ENCODE data around the gene ADGRL1.
"Not testable (repeated sequence)": the region's sequence is repeated elsewhere in the genome, so short reads cannot be mapped to it uniquely, and the experiment has no call there.

ADGRL1 gene

GRCh38 chr19:14226498-14226897 lies 20.5 kb upstream of the ADGRL1 start:
- H3K79me2 ChIP-seq; H3K27me3 ChIP-seq (ENCODE audit: control insufficient read depth, insufficient read depth, low read length); H3K27ac ChIP-seq; H3K4me3 ChIP-seq (ENCODE audit: low read depth, low read length); H3K4me2 ChIP-seq (ENCODE audit: low read length); H3K4me1 ChIP-seq; H3K9ac ChIP-seq; H3K9me3 ChIP-seq (ENCODE audit: control insufficient read depth, low read length); H3K36me3 ChIP-seq (ENCODE audit: control insufficient read depth, insufficient read depth, low read length); H2AFZ ChIP-seq: not testable (repeated sequence)

- H2AFZ ChIP-seq, result no peak overlapping the region
- H3K4me2 ChIP-seq (ENCODE audit: low read length), result no peak overlapping the region
- no peaks in the 10 kb centered on the region for H3K27me3 ChIP-seq (ENCODE audit: control insufficient read depth, insufficient read depth, low read length)
- no peak overlapping the region for H3K27ac ChIP-seq
- no peak overlapping the region for H3K4me3 ChIP-seq (ENCODE audit: low read depth, low read length)
- H3K9ac ChIP-seq, result no peak overlapping the region
- no peaks in the 10 kb centered on the region for H3K4me1 ChIP-seq
- no peaks in the 10 kb centered on the region for H3K9me3 ChIP-seq (ENCODE audit: control insufficient read depth, low read length)
- no peaks in the 10 kb centered on the region for H3K79me2 ChIP-seq
- H3K36me3 ChIP-seq (ENCODE audit: control insufficient read depth, insufficient read depth, low read length), result no peaks in the 10 kb centered on the region
- TF ChIP-seq, protein P1, sequence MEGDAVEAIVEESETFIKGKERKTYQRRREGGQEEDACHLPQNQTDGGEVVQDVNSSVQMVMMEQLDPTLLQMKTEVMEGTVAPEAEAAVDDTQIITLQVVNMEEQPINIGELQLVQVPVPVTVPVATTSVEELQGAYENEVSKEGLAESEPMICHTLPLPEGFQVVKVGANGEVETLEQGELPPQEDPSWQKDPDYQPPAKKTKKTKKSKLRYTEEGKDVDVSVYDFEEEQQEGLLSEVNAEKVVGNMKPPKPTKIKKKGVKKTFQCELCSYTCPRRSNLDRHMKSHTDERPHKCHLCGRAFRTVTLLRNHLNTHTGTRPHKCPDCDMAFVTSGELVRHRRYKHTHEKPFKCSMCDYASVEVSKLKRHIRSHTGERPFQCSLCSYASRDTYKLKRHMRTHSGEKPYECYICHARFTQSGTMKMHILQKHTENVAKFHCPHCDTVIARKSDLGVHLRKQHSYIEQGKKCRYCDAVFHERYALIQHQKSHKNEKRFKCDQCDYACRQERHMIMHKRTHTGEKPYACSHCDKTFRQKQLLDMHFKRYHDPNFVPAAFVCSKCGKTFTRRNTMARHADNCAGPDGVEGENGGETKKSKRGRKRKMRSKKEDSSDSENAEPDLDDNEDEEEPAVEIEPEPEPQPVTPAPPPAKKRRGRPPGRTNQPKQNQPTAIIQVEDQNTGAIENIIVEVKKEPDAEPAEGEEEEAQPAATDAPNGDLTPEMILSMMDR (IDR thresholded peaks at IDR 0.05), result no peak
These were observed 16.9 kb upstream of the ADGRL1 start for GRCh38 chr19:14222886-14223285.

DNA sequence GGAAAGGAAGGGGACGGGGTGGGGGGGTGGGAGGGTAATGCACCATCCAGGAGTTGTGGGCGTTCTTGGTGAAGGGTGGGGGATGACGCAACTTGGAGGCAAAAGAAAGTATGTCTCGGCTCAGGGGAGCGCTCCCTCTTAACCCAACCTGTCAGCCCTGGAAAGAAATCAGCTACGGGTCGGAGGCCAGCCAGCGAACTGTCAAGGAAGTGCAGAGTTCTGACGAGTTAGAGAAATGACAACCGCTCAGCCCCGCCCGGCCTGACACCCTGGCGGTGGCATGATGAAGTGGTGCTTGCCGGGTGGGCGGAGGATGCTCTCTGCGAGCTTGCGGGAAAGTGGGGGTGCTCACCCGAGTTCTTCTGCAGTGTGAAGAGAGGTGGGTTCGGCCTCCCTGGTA lies 15.4 kb upstream of the ADGRL1 start:
- H3K4me2 ChIP-seq (ENCODE audit: low read length); H3K27me3 ChIP-seq (ENCODE audit: control insufficient read depth, insufficient read depth, low read length); H3K9ac ChIP-seq; H3K27ac ChIP-seq; H3K4me1 ChIP-seq; H3K36me3 ChIP-seq (ENCODE audit: control insufficient read depth, insufficient read depth, low read length); H3K79me2 ChIP-seq; H3K9me3 ChIP-seq (ENCODE audit: control insufficient read depth, low read length); H3K4me3 ChIP-seq (ENCODE audit: low read depth, low read length): not testable (repeated sequence)
- TF ChIP-seq, protein P1 (IDR thresholded peaks at IDR 0.05), result peak; percentile 7
- peak overlapping the region; percentile 68 for H2AFZ ChIP-seq

GRCh38 chr19:14218620-14219330 lies 12.8 kb upstream of the ADGRL1 start:
- Histone ChIP-seq H3K9me3 (ENCODE audit: control insufficient read depth, low read length) (no peaks in the 10 kb centered on the region), H3K27me3 (ENCODE audit: control insufficient read depth, insufficient read depth, low read length) (no peaks in the 10 kb centered on the region), H3K27ac (no peak overlapping the region), H3K4me1 (no peaks in the 10 kb centered on the region), H2AFZ (no peak overlapping the region), H3K79me2 (no peaks in the 10 kb centered on the region), H3K9ac (no peak overlapping the region), H3K36me3 (ENCODE audit: control insufficient read depth, insufficient read depth, low read length) (no peaks in the 10 kb centered on the region), H3K4me2 (ENCODE audit: low read length) (no peak overlapping the region), H3K4me3 (ENCODE audit: low read depth, low read length) (no peak overlapping the region)
- TF ChIP-seq, protein P1 (IDR thresholded peaks at IDR 0.05), result no peak

DNA sequence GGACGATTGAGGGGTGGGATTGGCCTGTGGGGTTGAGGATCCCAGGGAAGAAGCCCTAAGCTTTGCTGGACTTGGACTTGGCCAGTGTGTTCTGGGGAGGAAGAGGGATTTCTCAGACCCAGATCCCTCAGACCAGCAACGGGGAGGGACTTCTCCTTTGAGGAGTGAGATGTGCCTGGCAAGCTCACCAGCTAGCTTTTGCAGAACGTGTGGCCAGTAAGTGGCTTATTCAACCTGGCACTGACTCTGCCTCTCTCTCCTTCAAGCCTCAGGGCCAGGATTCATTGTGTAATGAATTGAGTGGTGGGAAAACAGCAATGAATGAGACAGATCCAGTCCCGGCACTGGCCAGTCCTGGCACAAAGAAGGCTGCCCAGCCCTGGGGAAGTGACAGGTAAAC lies 11.9 kb upstream of the ADGRL1 start:
- not testable (repeated sequence) for H3K4me3 ChIP-seq (ENCODE audit: low read depth, low read length); H3K9ac ChIP-seq; H3K4me2 ChIP-seq (ENCODE audit: low read length); H3K27ac ChIP-seq; H3K79me2 ChIP-seq; H3K27me3 ChIP-seq (ENCODE audit: control insufficient read depth, insufficient read depth, low read length); H3K9me3 ChIP-seq (ENCODE audit: control insufficient read depth, low read length); H3K36me3 ChIP-seq (ENCODE audit: control insufficient read depth, insufficient read depth, low read length); H2AFZ ChIP-seq; H3K4me1 ChIP-seq

GRCh38 chr19:14214580-14214979 lies 8.6 kb upstream of the ADGRL1 start:
- no peaks in the 10 kb centered on the region for H3K9me3 ChIP-seq (ENCODE audit: control insufficient read depth, low read length)
- H3K4me3 ChIP-seq (ENCODE audit: low read depth, low read length), result no peak overlapping the region
- no peaks in the 10 kb centered on the region for H3K4me1 ChIP-seq

GRCh38 chr19:14210182-14210581 lies 4.2 kb upstream of the ADGRL1 start:
- H3K4me2 ChIP-seq (ENCODE audit: low read length); H3K4me3 ChIP-seq (ENCODE audit: low read depth, low read length); H3K9me3 ChIP-seq (ENCODE audit: control insufficient read depth, low read length); H3K9ac ChIP-seq; H2AFZ ChIP-seq; H3K27me3 ChIP-seq (ENCODE audit: control insufficient read depth, insufficient read depth, low read length); H3K36me3 ChIP-seq (ENCODE audit: control insufficient read depth, insufficient read depth, low read length); H3K4me1 ChIP-seq; H3K79me2 ChIP-seq; H3K27ac ChIP-seq: not testable (repeated sequence)

More at GRCh38 chr19:14214580-14214979, 8.6 kb upstream of the ADGRL1 start:
- Histone ChIP-seq H3K27ac (no peak overlapping the region), H2AFZ (no peak overlapping the region), H3K36me3 (ENCODE audit: control insufficient read depth, insufficient read depth, low read length) (no peaks in the 10 kb centered on the region), H3K9ac (no peak overlapping the region), H3K4me2 (ENCODE audit: low read length) (no peak overlapping the region), H3K27me3 (ENCODE audit: control insufficient read depth, insufficient read depth, low read length) (no peaks in the 10 kb centered on the region), H3K79me2 (no peaks in the 10 kb centered on the region)
- TF ChIP-seq, protein P1 (IDR thresholded peaks at IDR 0.05), result no peak

- not testable (repeated sequence) for H3K27me3 ChIP-seq (ENCODE audit: control insufficient read depth, insufficient read depth, low read length); H3K79me2 ChIP-seq; H3K9ac ChIP-seq; H3K27ac ChIP-seq; H3K4me3 ChIP-seq (ENCODE audit: low read depth, low read length); H3K9me3 ChIP-seq (ENCODE audit: control insufficient read depth, low read length); H3K4me1 ChIP-seq; H3K36me3 ChIP-seq (ENCODE audit: control insufficient read depth, insufficient read depth, low read length)
- Histone ChIP-seq H2AFZ (peak overlapping the region; percentile 69), H3K4me2 (ENCODE audit: low read length) (peak overlapping the region; percentile 38)
These were observed 3.4 kb upstream of the ADGRL1 start for GRCh38 chr19:14209401-14209800.

Measured in parathyroid adenoma (tissue), 2 donors.